Embryonic facial prominence (tissue), 1 donor: ENCODE data around the gene RTTN.
"Not testable (repeated sequence)": the region's sequence is repeated elsewhere in the genome, so short reads cannot be mapped to it uniquely, and the experiment has no call there.

Experiments
- DNase-seq: peaks from one replicate; pipeline ENCODE4 v3.0.0-alpha.2; 2016; ENCODE audit errors: extremely low spot score

RTTN gene

DNA sequence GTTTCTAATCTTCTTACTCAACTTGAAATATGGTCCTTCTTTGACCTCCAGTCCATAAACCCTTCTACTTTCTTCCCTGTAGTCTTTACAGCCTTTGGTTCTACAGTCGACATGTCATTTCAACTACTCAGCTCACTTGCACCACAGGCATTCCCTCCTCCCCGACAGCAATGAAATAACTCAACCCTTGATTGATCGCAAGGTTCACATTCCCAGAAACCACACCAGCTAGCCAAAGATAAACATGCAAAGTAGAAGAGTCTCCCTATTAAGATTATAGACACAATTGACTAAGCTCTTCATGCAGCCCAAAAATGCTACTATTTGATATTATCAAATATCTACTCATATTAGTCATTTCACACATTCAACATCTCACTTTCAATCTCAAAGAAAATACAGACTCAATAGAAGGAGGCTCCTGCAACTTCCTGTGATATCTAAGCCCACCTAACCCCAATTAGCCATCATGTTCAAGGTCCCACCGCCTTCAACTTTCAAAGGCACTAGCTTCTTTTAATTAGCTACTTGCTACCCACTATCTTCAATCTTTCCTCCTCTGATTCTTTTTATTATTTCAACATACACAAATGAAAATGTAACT is 50.8 kb downstream of the RTTN start:
- DNase-seq = no peak

DNA sequence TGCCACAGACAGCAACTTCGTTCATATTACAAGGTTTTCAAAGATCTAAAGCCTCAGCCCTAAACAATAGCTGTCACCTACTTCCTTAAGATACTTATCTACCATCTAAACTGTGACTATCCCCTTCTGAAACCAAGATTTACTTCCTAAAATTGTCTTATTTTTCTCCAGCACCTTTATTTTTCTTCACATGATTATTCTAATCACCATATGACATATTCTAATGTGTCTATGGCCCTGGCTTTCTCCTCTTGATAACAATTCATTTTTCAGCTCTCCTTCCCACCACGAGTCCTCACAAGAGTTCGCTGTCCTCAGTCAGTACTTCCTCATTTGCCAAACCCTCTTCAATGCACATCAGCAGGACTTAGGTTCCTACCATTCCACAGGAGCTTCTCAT is 53.9 kb downstream of the RTTN start:
- DNase-seq = no peak

DNA sequence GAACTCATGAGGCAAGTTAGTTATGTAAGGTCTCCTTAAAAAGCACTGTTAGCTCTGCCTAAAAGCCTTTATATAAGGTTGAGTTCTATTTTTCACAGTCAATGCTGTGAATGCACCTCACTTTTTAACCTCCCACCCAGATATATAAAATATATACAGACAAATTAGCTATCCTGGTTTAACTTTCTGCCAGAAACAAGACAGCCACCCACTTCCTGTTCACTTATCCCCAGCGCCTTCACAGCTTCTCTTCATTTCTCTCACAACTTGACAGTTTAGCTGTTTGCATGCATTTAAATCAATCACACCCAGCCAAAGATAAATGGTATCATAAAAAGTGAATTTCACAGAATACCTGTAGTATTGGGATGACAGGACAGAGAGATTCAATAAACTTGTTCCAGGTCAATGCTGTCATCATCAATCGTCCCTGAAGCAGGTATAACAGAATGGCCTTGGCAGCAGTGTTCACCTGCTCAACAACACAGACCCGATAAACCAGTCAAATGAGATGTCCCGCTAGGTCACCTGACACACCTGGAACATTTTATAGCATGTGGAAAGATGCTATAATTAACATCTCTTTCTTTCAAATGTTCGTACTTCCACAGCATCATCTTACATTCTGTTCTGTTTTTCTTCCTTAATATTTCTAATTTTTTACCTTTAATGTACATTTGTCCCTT is 55.7 kb downstream of the RTTN start:
- DNase-seq = no peak

DNA sequence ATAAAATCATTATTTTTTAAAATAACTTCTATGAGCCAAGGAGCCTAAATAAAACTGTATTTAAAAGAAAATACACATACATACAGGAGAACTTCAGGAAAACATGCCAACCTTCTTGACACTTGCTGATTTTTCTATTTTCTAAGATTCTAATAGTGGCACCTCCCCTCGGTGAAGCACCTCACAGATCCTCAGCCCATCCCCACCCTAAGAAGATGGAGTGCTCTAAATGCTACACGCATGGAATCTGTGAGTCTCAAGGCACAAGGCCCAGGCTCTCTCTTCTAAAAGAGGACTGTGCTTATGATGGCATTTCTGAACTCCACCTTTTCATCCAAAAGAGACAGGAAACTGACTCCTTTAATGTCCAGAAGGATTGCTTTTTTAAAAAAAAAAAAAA is 56.3 kb downstream of the RTTN start:
- DNase-seq = no peak

DNA sequence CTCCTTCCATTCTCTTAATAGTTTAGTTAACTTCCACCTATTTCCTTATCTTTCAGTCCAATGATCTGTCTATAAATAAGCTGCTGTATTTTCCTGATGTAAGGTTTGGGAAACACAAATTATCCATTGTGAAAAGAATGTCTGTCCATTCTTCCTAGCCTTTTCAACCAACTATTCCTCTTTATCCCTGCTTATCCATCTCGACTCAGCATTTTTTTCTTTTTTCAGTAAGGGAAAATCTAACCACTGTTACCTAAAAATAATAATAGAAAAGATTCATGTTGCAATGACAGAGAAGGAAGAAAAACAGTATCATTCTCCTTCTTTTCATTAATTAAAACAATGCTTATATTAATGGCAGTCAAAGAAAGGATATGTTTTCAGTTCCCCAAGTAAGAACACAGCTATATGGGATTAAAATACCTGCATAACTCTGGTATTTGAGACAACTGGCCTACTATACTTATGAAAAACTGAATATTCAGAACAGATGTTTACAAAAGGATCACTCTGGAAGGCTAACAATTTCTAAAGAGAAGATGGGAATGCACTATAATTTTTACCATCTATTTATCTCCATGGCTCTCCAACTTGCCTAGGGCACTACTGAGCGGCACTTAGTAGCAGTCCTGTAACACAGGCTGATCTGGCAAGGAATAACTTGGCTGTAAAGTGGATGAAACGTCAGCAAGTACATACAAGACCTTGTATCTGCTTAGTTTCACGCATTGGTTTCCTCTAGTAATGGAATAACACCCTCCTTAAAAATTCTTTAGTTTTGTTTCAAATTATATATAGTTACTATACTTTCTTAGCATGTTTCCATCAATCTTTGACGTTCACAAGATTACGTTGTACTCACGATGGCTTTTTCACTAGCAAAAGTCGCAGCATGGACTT is 57.2 kb downstream of the RTTN start:
- DNase-seq = no peak

DNA sequence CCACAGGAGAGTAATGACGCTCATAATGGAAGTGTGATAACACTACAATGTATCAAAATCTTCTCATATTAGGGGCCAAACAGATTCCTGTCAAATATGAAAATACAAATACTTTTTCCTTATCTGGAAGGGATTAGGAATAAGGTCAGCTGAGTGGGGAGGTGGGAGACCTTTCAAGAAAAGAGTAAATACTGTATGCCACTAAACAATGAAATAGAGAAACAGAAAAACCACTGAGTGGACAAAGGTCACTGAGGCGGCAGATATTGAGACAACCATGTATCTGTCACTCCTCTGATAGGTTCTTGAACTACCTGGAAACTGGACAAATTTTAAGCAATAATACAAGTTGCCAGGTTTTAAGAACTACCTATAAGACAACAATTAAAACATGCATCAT is 59.3 kb downstream of the RTTN start:
- no peak for DNase-seq

DNA sequence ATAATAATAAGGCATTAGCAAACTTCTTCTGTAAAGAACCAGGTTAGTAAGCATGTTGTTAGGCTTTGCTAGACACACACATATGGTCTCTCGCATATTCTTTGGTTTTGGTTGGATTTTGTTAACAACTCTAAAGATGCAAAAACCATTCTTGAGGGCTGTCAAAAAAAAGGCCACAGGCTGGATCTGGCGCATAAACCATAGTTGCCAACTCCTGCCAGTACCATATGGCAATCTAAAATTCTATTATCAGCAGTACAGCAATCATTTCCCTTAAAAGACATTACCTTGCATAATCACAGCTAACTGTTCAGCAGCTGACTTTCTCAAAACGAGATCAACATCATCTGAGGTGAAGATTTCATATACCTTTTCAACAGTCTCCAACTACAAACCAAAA is 63.5 kb downstream of the RTTN start:
- DNase-seq = no peak

DNA sequence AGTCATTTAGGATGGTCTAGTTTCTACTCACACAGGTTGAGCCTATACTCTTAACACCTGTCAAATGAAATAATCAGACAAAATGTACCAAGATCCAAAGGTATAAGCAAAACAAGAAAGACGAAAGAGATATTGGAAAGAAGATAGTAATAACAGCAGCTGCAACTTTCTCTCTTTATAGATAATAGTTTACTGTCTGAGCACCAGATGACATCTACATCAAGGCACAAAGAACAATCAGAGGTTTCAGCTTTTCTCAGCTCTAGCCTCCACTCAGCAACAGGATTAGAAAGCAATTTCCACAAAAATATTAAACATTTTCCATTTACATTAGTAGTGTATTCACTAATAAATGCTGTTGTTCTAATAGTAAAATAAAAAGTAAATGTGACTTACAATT is 66.3 kb downstream of the RTTN start:
- no peak for DNase-seq

DNA sequence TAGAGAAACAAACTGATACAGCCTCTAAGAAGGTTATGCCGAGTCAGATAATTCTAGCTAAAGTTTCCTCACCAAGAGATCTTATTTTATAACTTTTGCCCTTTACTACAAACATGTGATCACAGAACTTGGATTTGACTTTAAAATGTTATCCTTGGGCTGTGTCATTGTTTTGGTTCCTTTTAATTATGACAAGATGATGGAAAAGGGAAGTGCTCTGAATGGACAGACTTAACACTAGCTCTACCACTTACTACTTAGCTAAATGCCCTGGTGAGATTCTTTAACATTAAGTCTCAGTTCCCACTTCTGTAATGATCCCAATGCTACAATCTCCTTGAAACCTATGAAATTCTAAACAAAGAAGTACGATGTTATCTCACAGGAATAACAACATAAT is 69.9 kb downstream of the RTTN start:
- DNase-seq = no peak

DNA sequence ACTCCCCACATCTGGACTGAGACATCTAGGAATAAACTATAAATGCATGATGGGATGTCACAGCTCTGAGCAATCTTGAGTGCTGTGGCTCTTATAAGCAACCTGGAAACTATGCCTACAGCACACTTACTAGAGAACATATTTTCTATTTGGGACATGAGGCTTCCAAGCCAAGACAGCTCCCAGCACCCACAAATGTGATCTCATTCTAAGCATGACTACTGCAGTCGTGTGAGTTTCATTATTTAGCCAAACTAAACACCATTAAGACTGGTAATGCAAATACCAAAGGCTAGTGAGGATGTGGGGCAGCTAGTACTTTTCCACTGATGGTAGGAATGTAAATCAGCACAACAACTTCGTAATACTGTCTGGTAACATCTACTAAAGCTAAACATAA is 72.5 kb downstream of the RTTN start:
- DNase-seq = no peak

DNA sequence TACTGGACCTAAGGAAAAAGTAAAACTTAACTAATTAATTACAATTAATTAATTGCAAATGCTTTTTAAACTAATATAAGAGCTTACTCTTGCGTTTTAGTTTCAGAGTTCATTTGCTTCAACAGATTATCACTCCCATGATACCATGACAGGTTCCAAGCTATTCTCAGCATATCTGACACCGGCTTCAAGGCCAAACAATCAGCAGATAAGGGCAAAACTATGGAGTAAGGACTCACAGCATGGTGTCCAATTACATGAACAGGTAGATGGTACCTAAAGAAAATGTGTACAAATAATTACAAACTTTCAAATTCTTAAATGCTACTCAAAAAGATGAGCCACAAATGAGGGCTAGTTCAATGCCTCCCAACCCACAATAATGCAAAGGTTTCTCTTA is 77.2 kb downstream of the RTTN start:
- DNase-seq = no peak

DNA sequence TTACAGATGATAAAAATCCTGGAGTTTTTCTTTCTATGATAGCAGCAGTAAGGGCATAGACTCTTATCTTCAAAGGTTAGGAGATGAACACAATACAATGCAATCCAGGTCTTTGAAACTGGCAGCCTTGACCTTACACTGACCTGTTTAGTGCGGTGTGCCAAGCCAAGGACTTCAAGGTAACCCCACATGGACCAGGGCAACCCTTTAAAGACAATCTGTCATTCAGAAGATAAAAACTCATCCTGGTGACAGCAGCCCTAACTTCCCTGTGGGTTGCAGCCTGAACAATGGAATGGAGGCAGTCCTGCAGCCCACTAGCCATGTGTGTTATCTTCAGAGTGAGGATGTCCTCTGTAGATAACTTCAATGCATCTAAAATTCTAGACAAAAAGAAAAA is 78.1 kb downstream of the RTTN start:
- no peak for DNase-seq

DNA sequence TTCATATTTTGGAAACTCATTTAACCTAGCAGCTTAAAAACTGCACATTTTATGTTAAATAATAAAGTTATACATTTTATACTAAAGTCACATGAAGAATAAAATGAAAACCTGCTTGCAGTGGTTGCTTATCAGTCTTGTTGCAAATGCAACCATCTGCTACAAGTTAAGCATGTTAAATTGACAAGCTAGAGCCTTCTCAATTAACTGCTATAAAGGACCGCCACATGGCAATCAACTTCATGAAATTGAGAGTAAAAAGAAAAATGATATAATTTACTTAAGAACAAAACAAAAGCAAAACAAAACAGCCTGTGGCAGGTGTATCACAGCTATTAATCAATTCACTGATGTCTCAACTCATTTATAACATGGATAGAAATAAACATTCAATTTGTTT is 78.7 kb downstream of the RTTN start:
- no peak for DNase-seq

DNA sequence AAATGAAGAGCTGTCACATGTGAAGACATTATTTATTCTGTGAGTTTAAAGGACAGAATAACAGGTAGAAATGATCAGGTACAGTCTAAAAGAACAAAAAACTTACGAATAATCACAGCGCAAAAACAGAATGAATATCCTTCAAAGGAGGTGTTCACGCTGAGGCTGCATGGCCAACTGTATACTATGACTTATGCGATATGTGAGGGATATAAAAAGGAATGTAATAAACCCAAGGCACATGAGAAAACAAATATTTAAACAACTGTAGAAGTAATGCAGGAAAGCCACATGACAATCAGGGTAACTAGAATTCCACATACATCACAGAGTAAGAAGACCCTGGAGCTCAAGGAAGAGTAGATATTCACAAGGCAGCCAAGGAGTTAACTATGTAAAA is 81.3 kb downstream of the RTTN start:
- no peak for DNase-seq

DNA sequence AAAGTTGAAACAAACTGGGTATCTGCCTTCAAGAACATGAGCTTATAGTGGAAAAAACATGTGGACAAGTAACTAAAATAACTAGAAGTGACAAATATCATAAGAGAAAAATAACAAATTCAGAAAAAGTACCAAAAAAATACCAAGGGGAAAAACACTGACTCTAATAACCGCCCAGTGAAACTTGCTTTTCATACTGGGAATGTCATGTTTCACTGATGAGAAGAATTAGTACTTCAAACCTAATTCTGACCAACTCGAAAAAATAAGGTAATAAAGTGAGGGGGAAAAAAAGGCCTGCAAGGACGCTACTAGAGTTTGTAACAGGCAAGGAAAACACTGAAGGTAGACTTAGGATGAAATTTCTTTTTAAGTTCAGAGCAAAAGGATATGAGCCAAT is 83.6 kb downstream of the RTTN start:
- no peak for DNase-seq

DNA sequence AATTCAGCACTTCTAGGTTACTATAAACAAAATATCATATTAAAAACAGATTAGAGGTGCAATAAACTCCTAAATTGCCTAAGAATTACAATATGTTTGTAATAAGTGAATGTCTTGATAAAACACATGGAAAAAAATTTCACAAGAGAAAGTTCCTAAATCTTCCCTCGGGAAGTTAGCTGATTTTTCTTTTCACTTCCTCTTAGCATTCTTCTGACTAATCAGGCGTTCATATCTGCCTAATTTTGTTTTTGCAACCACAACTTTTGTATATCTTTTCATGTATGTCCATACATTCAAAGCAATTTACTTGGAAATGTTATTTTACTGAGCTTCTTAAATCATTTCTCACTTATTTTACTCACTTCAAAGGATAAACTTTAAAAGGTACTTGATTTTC is 88.5 kb downstream of the RTTN start:
- no peak for DNase-seq

DNA sequence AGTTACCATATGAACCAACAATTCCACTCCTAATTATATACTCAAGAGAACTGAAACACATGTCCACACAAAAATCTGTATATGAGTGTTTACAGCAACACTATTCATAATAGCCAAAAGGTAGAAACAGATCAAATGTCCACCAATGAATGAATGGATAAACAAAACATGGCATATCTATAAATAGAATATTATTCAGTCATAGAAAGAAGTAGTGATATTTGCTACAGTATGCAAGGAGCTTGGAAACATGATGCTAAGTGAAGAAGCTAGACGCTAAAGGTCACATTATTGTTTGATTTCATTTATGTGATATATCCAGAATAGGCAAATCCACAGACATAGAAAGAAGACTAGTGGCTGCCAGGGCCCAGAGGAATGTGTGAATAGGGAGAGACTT is 92.0 kb downstream of the RTTN start:
- DNase-seq = no peak

DNA sequence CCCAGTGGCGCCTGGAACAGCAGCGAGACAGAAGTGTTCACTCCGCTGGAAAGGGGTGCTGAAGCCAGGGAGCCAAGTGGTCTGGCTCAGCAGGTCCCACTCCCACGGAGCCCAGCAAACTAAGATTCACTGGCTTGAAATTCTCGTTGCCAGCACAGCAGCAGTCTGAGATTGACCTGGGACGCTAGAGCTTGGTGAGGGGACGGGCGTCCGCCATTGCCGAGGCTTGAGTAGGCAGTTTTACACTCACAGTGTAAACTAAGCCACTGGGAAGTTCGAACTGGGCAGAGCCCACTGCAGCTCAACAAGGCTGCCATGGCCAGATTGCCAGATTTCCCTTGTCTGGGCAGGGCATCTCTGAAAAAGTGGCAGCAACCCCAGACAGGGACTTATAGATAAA is 94.8 kb downstream of the RTTN start:
- DNase-seq = no peak

DNA sequence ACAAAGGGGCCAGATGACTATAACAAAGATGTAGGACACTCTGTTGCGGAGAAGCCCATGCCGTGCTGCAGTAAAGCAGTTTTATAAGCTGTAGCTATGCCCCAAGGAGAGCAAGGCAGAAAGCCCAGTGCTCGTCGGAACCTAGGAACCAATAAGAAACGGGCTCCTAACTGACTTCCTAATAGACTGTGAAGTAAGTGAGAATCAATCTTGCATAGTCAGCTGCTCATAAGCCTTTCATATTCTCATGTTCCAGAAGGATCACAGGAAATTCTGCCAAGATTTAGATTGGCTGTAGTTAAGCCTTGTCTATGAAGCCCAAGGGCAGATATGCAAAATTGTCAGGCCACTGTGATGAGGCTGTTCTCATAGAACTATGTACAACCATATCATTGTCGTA is 98.4 kb downstream of the RTTN start:
- no peak for DNase-seq

DNA sequence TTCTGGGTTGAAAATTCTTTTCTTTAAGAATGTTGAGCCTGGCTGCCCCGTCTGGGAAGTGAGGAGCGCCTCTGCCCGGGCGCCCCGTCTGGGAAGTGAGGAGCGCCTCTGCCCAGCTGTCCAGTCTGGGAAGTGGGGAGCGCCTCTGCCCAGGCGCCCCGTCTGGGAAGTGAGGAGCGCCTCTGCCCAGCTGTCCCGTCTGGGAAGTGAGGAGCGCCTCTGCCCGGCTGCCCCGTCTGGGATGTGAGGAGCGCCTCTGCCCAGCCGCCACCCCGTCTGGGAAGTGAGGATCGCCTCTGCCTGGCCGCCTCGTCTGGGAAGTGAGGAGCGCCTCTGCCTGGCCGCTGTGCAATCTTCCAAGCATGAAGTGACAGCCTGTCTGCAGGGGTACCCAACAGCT is 102.6 kb downstream of the RTTN start:
- DNase-seq = not testable (repeated sequence)

DNA sequence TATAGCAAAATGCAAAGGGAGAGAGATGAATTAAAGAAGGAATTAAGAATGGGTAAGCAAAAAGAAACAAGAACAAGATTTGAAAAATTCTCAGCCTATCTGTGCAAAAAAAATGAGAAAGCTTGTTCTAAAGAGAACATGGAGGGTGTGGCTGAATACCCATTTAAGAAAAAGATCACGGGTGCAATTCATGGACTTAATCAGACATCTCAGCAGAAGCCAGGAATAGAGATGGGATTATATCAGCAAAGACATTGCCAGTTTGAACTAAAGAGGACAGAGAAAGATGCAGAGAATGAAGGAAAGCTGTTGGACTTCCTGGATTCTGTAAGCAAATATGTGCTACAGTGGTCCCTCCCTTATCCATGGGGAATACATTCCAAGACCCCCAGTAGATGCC is 115.6 kb downstream of the RTTN start:
- no peak for DNase-seq

DNA sequence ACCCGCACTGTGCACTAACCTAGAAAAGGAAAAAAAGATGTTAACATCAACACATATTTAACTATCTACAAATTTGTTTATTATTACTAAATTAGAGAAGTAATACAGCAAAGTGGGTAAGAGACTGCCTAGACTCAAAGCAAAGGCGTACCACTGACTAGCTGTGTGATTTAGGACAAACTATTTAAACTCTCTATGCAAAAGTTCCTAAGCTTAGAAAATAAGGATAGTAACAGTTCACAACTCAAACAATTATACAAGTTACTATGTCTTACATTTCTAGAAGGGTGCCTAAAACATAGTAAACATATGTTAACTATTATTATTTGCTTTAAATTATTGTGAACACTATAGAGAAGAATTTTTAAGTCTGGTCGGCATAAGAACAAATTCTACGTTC is 119.4 kb downstream of the RTTN start:
- DNase-seq = no peak

DNA sequence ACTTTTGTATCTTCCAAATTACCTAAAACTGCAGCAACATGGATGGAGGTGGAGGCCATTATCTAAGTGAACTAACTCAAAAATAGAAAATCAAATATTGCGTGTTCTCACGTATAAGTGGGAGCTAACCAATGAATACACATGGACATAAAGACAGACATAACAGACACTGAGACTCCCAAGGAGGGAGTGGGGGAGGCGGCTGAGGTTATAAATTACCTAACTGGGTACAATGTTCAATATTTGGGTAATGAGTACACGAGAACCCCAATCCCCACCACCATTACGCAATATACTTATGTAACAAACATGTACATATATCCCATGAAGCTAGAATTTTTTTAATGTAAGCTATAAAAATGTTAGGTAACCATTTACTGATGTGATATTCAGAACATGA is 119.8 kb downstream of the RTTN start:
- DNase-seq = no peak
